Neural cell (in vitro differentiated cells): ENCODE results near the gene COL21A1.

Experiments
- EP300 ChIP-seq: fragments of 450-650 bp; conservative IDR thresholded peaks from 2 replicates; pipeline ENCODE4 v1.6.1; 2014; ENCODE audit warnings: antibody characterized with exemption, mild to moderate bottlenecking, moderate library complexity; ENCODE audit not compliant: poor library complexity, severe bottlenecking
- EZH2 ChIP-seq: fragments of 200-600, 300-800 bp; shearing (Covaris generic), sonication (generic); IDR thresholded peaks from 2 replicates; pipeline ENCODE4 v1.6.1; 2014; ENCODE audit warnings: antibody characterized with exemption, low read length, borderline replicate concordance, mild to moderate bottlenecking; ENCODE audit not compliant: insufficient read depth, poor library complexity, severe bottlenecking
- POLR2AphosphoS5 ChIP-seq: IDR thresholded peaks from 2 replicates; pipeline ENCODE4 v1.6.1; 2012
- RAD21 ChIP-seq: fragments of 450-650 bp; conservative IDR thresholded peaks from 2 replicates; pipeline ENCODE4 v1.6.1; 2014; ENCODE audit warnings: antibody characterized with exemption, mild to moderate bottlenecking, moderate library complexity
- SMC3 ChIP-seq: fragments of 450-650 bp; conservative IDR thresholded peaks from 2 replicates; pipeline ENCODE4 v1.6.1; 2014; ENCODE audit warnings: antibody characterized with exemption, mild to moderate bottlenecking, moderate library complexity; ENCODE audit not compliant: poor library complexity
- TAF1 ChIP-seq: IDR thresholded peaks from 2 replicates; pipeline ENCODE4 v1.6.1; 2012; ENCODE audit warnings: low read depth
- TF ChIP-seq, protein P1 (sequence below): fragments of 450-650 bp; IDR thresholded peaks from 2 replicates; pipeline ENCODE4 v1.5.1; 2014; ENCODE audit warnings: antibody characterized with exemption, mild to moderate bottlenecking, moderate library complexity; ENCODE audit not compliant: poor library complexity, severe bottlenecking
- TF ChIP-seq, protein P2 (sequence below): IDR thresholded peaks from 2 replicates; pipeline ENCODE4 v1.6.1; 2012; ENCODE audit warnings: borderline replicate concordance

DNA sequence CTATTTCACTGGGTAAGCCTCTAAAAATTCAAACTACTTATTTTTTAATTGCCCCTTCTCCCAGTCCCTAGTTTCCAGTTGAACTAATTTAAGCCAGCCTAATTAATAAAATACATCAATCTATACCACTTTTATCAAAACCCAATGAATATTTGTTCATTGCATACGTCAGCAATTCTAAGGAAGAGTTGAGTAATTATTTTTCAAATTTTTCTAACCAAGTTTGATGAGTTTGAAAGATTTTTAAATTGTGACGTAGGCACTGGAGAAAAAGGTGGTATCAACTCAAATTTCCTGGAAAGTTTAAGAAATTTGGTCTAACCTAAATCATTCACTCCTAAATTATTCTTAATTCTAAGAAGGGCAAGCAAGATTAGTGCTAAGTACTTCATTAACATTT lies 35.7 kb downstream of the COL21A1 start:
- TF ChIP-seq, protein P1, sequence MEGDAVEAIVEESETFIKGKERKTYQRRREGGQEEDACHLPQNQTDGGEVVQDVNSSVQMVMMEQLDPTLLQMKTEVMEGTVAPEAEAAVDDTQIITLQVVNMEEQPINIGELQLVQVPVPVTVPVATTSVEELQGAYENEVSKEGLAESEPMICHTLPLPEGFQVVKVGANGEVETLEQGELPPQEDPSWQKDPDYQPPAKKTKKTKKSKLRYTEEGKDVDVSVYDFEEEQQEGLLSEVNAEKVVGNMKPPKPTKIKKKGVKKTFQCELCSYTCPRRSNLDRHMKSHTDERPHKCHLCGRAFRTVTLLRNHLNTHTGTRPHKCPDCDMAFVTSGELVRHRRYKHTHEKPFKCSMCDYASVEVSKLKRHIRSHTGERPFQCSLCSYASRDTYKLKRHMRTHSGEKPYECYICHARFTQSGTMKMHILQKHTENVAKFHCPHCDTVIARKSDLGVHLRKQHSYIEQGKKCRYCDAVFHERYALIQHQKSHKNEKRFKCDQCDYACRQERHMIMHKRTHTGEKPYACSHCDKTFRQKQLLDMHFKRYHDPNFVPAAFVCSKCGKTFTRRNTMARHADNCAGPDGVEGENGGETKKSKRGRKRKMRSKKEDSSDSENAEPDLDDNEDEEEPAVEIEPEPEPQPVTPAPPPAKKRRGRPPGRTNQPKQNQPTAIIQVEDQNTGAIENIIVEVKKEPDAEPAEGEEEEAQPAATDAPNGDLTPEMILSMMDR = no peak
- no peak for TF ChIP-seq TAF1
- TF ChIP-seq POLR2AphosphoS5 = no peak
- TF ChIP-seq, protein P2, sequence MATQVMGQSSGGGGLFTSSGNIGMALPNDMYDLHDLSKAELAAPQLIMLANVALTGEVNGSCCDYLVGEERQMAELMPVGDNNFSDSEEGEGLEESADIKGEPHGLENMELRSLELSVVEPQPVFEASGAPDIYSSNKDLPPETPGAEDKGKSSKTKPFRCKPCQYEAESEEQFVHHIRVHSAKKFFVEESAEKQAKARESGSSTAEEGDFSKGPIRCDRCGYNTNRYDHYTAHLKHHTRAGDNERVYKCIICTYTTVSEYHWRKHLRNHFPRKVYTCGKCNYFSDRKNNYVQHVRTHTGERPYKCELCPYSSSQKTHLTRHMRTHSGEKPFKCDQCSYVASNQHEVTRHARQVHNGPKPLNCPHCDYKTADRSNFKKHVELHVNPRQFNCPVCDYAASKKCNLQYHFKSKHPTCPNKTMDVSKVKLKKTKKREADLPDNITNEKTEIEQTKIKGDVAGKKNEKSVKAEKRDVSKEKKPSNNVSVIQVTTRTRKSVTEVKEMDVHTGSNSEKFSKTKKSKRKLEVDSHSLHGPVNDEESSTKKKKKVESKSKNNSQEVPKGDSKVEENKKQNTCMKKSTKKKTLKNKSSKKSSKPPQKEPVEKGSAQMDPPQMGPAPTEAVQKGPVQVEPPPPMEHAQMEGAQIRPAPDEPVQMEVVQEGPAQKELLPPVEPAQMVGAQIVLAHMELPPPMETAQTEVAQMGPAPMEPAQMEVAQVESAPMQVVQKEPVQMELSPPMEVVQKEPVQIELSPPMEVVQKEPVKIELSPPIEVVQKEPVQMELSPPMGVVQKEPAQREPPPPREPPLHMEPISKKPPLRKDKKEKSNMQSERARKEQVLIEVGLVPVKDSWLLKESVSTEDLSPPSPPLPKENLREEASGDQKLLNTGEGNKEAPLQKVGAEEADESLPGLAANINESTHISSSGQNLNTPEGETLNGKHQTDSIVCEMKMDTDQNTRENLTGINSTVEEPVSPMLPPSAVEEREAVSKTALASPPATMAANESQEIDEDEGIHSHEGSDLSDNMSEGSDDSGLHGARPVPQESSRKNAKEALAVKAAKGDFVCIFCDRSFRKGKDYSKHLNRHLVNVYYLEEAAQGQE = no peak
- no peak for TF ChIP-seq EZH2
- no peak for TF ChIP-seq RAD21
- TF ChIP-seq EP300 = no peak
- no peak for TF ChIP-seq SMC3
